Trophoblast cell (in vitro differentiated cells and primary cell): ENCODE results near the gene PRAF2.
A peak's percentile ranks its signal among the peaks of the same experiment; 100 is the strongest.

Source experiments
- DNase-seq, 2 donors: peaks; one replicate each; pipeline ENCODE4 v3.0.0-alpha.2; 2016
- H2AFZ ChIP-seq: 2 replicates; pipeline ENCODE4 v1.6.1; 2013; ENCODE audit warnings: low read length, moderate library complexity, mild to moderate bottlenecking; ENCODE audit not compliant: insufficient read depth, poor library complexity
- H2AK5ac ChIP-seq: 2 replicates; pipeline ENCODE4 v1.6.1; 2013; ENCODE audit warnings: mild to moderate bottlenecking, low read length
- H2BK120ac ChIP-seq: 2 replicates; pipeline ENCODE4 v1.6.1; 2013; ENCODE audit warnings: low read length, mild to moderate bottlenecking, moderate library complexity; ENCODE audit not compliant: insufficient read depth, poor library complexity
- H2BK12ac ChIP-seq: 2 replicates; pipeline ENCODE4 v1.6.1; 2013; ENCODE audit warnings: mild to moderate bottlenecking, low read length, moderate library complexity
- H2BK5ac ChIP-seq: 2 replicates; pipeline ENCODE4 v1.6.1; 2013; ENCODE audit warnings: low read length, low read depth, moderate library complexity, mild to moderate bottlenecking; ENCODE audit not compliant: poor library complexity
- H3K14ac ChIP-seq: 2 replicates; pipeline ENCODE4 v1.6.1; 2013; ENCODE audit warnings: mild to moderate bottlenecking, low read length
- H3K18ac ChIP-seq: 2 replicates; pipeline ENCODE4 v1.6.1; 2013; ENCODE audit warnings: mild to moderate bottlenecking, low read length
- H3K23ac ChIP-seq: 2 replicates; pipeline ENCODE4 v1.6.1; 2013; ENCODE audit warnings: low read length
- H3K27ac ChIP-seq: 2 replicates; pipeline ENCODE4 v1.5.1; 2013; ENCODE audit warnings: low read depth, mild to moderate bottlenecking, inconsistent platforms, low read length, moderate library complexity
- H3K27me3 ChIP-seq: 2 replicates; pipeline ENCODE4 v1.6.1; 2013; ENCODE audit warnings: inconsistent platforms, mild to moderate bottlenecking, low read length, moderate library complexity; ENCODE audit not compliant: insufficient read depth
- H3K36me3 ChIP-seq, 2 experiments: 1 replicate in 1 of 2; 2 replicates in 1 of 2; pipeline ENCODE4 v1.6.1; 2013; ENCODE audit warnings: low read length in 2 of 2, mild to moderate bottlenecking in 2 of 2, moderate library complexity in 1 of 2; ENCODE audit not compliant: insufficient read depth in 2 of 2, control insufficient read depth in 1 of 2
- H3K4ac ChIP-seq: 2 replicates; pipeline ENCODE4 v1.6.1; 2013; ENCODE audit warnings: low read depth, mild to moderate bottlenecking, low read length, moderate library complexity
- H3K4me1 ChIP-seq, 2 experiments: 1 replicate in 1 of 2; 2 replicates in 1 of 2; pipeline ENCODE4 v1.6.1; 2013; ENCODE audit warnings: low read length in 2 of 2, mild to moderate bottlenecking in 2 of 2, moderate library complexity in 1 of 2; ENCODE audit not compliant: insufficient read depth in 2 of 2, control insufficient read depth in 1 of 2
- H3K4me2 ChIP-seq: 2 replicates; pipeline ENCODE4 v1.6.1; 2013; ENCODE audit warnings: inconsistent platforms, mild to moderate bottlenecking, low read length, moderate library complexity
- H3K4me3 ChIP-seq: 2 replicates; pipeline ENCODE4 v1.5.1; 2013; ENCODE audit warnings: mild to moderate bottlenecking, low read depth, low read length, inconsistent platforms
- H3K79me1 ChIP-seq: one replicate; pipeline ENCODE4 v1.6.1; 2013; ENCODE audit warnings: low read length
- H3K79me2 ChIP-seq: 2 replicates; pipeline ENCODE4 v1.6.1; 2013; ENCODE audit warnings: low read length, mild to moderate bottlenecking; ENCODE audit not compliant: control insufficient read depth, insufficient read depth, poor library complexity
- H3K9ac ChIP-seq: 2 replicates; pipeline ENCODE4 v1.6.1; 2013; ENCODE audit warnings: mild to moderate bottlenecking, low read length
- H3K9me3 ChIP-seq: 2 replicates; pipeline ENCODE4 v1.6.1; 2013; ENCODE audit warnings: low read depth, mild to moderate bottlenecking, control low read depth, inconsistent platforms, low read length; ENCODE audit not compliant: insufficient read depth
- H4K12ac ChIP-seq: 2 replicates; pipeline ENCODE4 v1.6.1; 2013; ENCODE audit warnings: low read depth, mild to moderate bottlenecking, low read length, moderate library complexity
- H4K8ac ChIP-seq: 2 replicates; pipeline ENCODE4 v1.6.1; 2013; ENCODE audit warnings: low read depth, mild to moderate bottlenecking, low read length, moderate library complexity
- H4K91ac ChIP-seq: one replicate; pipeline ENCODE4 v1.6.1; 2013; ENCODE audit warnings: low read depth, mild to moderate bottlenecking, low read length, moderate library complexity
- WGBS: extraction: QIAGEN DNeasy Blood & Tissue Kit; methylation state at CpG from one replicate; pipeline ENCODE4 v1.1.7; 2013; ENCODE audit warnings: missing lambda C conversion rate; ENCODE audit not compliant: insufficient read length, insufficient coverage; ENCODE audit errors: extremely low coverage; 5-methylcytosine and 5-hydroxymethylcytosine counted together

Gene PRAF2

GRCh38 chrX:49116716-49117115 lies 42.9 kb upstream of the PRAF2 start:
- Histone ChIP-seq H3K79me1 (no peaks in the 10 kb centered on the region), H3K14ac (no peak overlapping the region), H3K23ac (no peak overlapping the region), H3K4me2 (no peak overlapping the region), H4K91ac (no peak overlapping the region), H3K9me3 (no peaks in the 10 kb centered on the region), H4K12ac (peak overlapping the region; percentile 24), H3K27me3 (no peaks in the 10 kb centered on the region), H3K9ac (no peak overlapping the region), H3K27ac (no peak overlapping the region), H3K18ac (no peak overlapping the region), H2AK5ac (no peak overlapping the region), H3K4me3 (no peak overlapping the region), H2AFZ (no peak overlapping the region), H3K36me3 (peaks cover 46 to 54% of the 10 kb centered on the region in 2 experiments), H2BK120ac (no peak overlapping the region), H3K4me1 (no peaks in the 10 kb centered on the region), H2BK5ac (no peak overlapping the region), H3K79me2 (no peaks in the 10 kb centered on the region), H3K4ac (no peak overlapping the region), H4K8ac (no peak overlapping the region), H2BK12ac (no peak overlapping the region)
- no peak for DNase-seq
- WGBS: no CpG with 5 or more reads among the region's 5 CpGs

- no peak overlapping the region for H2BK5ac ChIP-seq
- whole genome bisulfite sequencing: no CpG with 5 or more reads among the region's 8 CpGs
- H3K18ac ChIP-seq: no peak overlapping the region
- H3K4ac ChIP-seq: no peak overlapping the region
- no peak for DNase-seq
- no peak overlapping the region for H4K91ac ChIP-seq
- H3K9ac ChIP-seq: no peak overlapping the region
- no peaks in the 10 kb centered on the region for H3K27me3 ChIP-seq
- no peak overlapping the region for H2AFZ ChIP-seq
- no peak overlapping the region for H3K14ac ChIP-seq
- H4K8ac ChIP-seq: no peak overlapping the region
- H3K4me2 ChIP-seq: no peak overlapping the region
- H2BK12ac ChIP-seq: no peak overlapping the region
- H3K79me1 ChIP-seq: no peaks in the 10 kb centered on the region
- H2AK5ac ChIP-seq: no peak overlapping the region
- no peaks in the 10 kb centered on the region for H3K9me3 ChIP-seq
- no peak overlapping the region for H3K4me3 ChIP-seq
- H3K23ac ChIP-seq: no peak overlapping the region
- H2BK120ac ChIP-seq: no peak overlapping the region
- no peaks in the 10 kb centered on the region for H3K4me1 ChIP-seq
- H3K27ac ChIP-seq: no peak overlapping the region
- H3K79me2 ChIP-seq: no peaks in the 10 kb centered on the region
- H4K12ac ChIP-seq: no peak overlapping the region
- peaks cover 45 to 52% of the 10 kb centered on the region in 2 experiments for H3K36me3 ChIP-seq
These were observed 42.3 kb upstream of the PRAF2 start for GRCh38 chrX:49116076-49116475.

- Histone ChIP-seq H3K18ac (no peak overlapping the region), H3K4ac (no peak overlapping the region), H3K79me1 (no peaks in the 10 kb centered on the region), H4K8ac (no peak overlapping the region), H3K23ac (no peak overlapping the region), H2BK12ac (no peak overlapping the region), H2BK120ac (no peak overlapping the region), H3K14ac (no peak overlapping the region), H3K4me1 (no peaks in the 10 kb centered on the region), H3K9me3 (no peaks in the 10 kb centered on the region), H3K9ac (no peak overlapping the region), H2BK5ac (no peak overlapping the region), H3K36me3 (peaks cover 36 to 45% of the 10 kb centered on the region in 2 experiments), H3K27ac (no peak overlapping the region), H3K4me2 (no peak overlapping the region), H3K27me3 (no peaks in the 10 kb centered on the region), H3K79me2 (no peaks in the 10 kb centered on the region), H2AFZ (no peak overlapping the region), H4K12ac (no peak overlapping the region), H2AK5ac (no peak overlapping the region), H4K91ac (no peak overlapping the region), H3K4me3 (no peak overlapping the region)
- no peak for DNase-seq
- no CpG with 5 or more reads among the region's 3 CpGs for WGBS
These were observed 38.0 kb upstream of the PRAF2 start for GRCh38 chrX:49111791-49112190.

- no CpG with 5 or more reads among the region's 3 CpGs for WGBS
- no peaks in the 10 kb centered on the region for H3K4me1 ChIP-seq
- H4K91ac ChIP-seq: no peak overlapping the region
- H2BK5ac ChIP-seq: no peak overlapping the region
- H3K79me1 ChIP-seq: no peaks in the 10 kb centered on the region
- no peak overlapping the region for H2BK12ac ChIP-seq
- no peaks in the 10 kb centered on the region for H3K9me3 ChIP-seq
- no peak overlapping the region for H3K4me2 ChIP-seq
- no peaks in the 10 kb centered on the region for H3K79me2 ChIP-seq
- H3K27ac ChIP-seq: no peak overlapping the region
- no peak overlapping the region for H2BK120ac ChIP-seq
- no peaks in the 10 kb centered on the region for H3K27me3 ChIP-seq
- no peak overlapping the region for H4K8ac ChIP-seq
- H2AK5ac ChIP-seq: no peak overlapping the region
- no peak overlapping the region for H3K4me3 ChIP-seq
- H3K4ac ChIP-seq: no peak overlapping the region
- H3K14ac ChIP-seq: no peak overlapping the region
- peaks cover 23 to 31% of the 10 kb centered on the region in 2 experiments for H3K36me3 ChIP-seq
- H4K12ac ChIP-seq: no peak overlapping the region
- no peak overlapping the region for H2AFZ ChIP-seq
- no peak for DNase-seq
- no peak overlapping the region for H3K9ac ChIP-seq
- H3K18ac ChIP-seq: no peak overlapping the region
- H3K23ac ChIP-seq: no peak overlapping the region
These were observed 36.6 kb upstream of the PRAF2 start for GRCh38 chrX:49110417-49110816.
